SK-N-SH (cell line): ENCODE data around the gene CCT6A.

Experiments
- CTCF ChIP-seq: fragments of 200-600 bp; sonication (generic); IDR thresholded peaks from 2 replicates; pipeline ENCODE4 v1.6.1; 2017; ENCODE audit warnings: antibody characterized with exemption, mild to moderate bottlenecking, moderate library complexity
- MXI1 ChIP-seq: IDR thresholded peaks from 2 replicates; pipeline ENCODE4 v1.6.1; 2012; ENCODE audit warnings: mild to moderate bottlenecking, low read depth, low read length, improper control_type of control experiment
- NFIC ChIP-seq: IDR thresholded peaks from 2 replicates; pipeline ENCODE4 v1.4.0; 2012; ENCODE audit warnings: borderline replicate concordance
- POLR2AphosphoS5 ChIP-seq: IDR thresholded peaks from 2 replicates; pipeline ENCODE4 v1.6.1; 2012; ENCODE audit warnings: low read depth, low read length
- SIN3A ChIP-seq: IDR thresholded peaks from 2 replicates; pipeline ENCODE4 v1.6.1; 2012; ENCODE audit warnings: low read depth, mild to moderate bottlenecking, low read length, moderate library complexity, borderline replicate concordance
- TAF1 ChIP-seq: IDR thresholded peaks from 2 replicates; pipeline ENCODE4 v1.6.1; 2012; ENCODE audit warnings: low read depth, mild to moderate bottlenecking, low read length, moderate library complexity, borderline replicate concordance

GRCh38 chr7:56062382-56062781, 10.8 kb downstream of the CCT6A start:
- TF ChIP-seq POLR2AphosphoS5 (no peak), CTCF (no peak), TAF1 (no peak), SIN3A (no peak), NFIC (no peak), MXI1 (no peak)
